GM23338 (cell line): ENCODE measurements around the gene C14orf180. TPM values are rescaled to one million over a fixed set of nuclear protein-coding genes. Genes with fewer than 3 reads are reported as not detected.

Experiments used
- ATAC-seq: fragments of 200-7000 bp; cut with Tn5 transposase; 3 replicates; pipeline ENCODE4 v1.9.1; 2020
- DNase-seq: peaks from one replicate; pipeline ENCODE4 v3.0.0-alpha.2; 2015; ENCODE audit warnings: low spot score
- H2AFZ ChIP-seq: fragments of 200-600 bp; sonication (generic); 2 replicates; pipeline ENCODE4 v1.8.0; 2016; ENCODE audit warnings: antibody characterized with exemption, mild to moderate bottlenecking, moderate library complexity
- H3F3A ChIP-seq: fragments of 200-600 bp; sonication (generic); replicated peaks from 2 replicates; pipeline ENCODE4 v1.8.0; 2017; ENCODE audit warnings: antibody characterized with exemption, mixed run types, low read depth
- H3K27ac ChIP-seq: fragments of 200-600 bp; sonication (generic); 2 replicates; pipeline ENCODE4 v1.6.1; 2016; ENCODE audit warnings: low read depth
- H3K27me3 ChIP-seq: fragments of 200-600 bp; sonication (generic); 2 replicates; pipeline ENCODE4 v1.8.0; 2016; ENCODE audit warnings: mild to moderate bottlenecking, mixed run types, moderate library complexity; ENCODE audit not compliant: insufficient read depth
- H3K36me3 ChIP-seq: fragments of 200-600 bp; sonication (generic); 2 replicates; pipeline ENCODE4 v1.8.0; 2016; ENCODE audit warnings: mild to moderate bottlenecking; ENCODE audit not compliant: insufficient read depth
- H3K4me1 ChIP-seq: fragments of 200-600 bp; sonication (generic); 2 replicates; pipeline ENCODE4 v1.8.0; 2016; ENCODE audit warnings: mild to moderate bottlenecking, moderate library complexity; ENCODE audit not compliant: insufficient read depth
- H3K4me2 ChIP-seq: fragments of 200-600 bp; sonication (generic); 2 replicates; pipeline ENCODE4 v1.7.1; 2017; ENCODE audit warnings: mixed run types
- H3K4me3 ChIP-seq: fragments of 200-600 bp; sonication (generic); 2 replicates; pipeline ENCODE4 v1.6.1; 2016; ENCODE audit warnings: mixed run types
- H3K79me2 ChIP-seq: fragments of 200-600 bp; sonication (generic); replicated peaks from 2 replicates; pipeline ENCODE4 v1.8.0; 2017; ENCODE audit warnings: mild to moderate bottlenecking; ENCODE audit not compliant: insufficient read depth
- H3K9me2 ChIP-seq: fragments of 200-600 bp; sonication (generic); 2 replicates; pipeline ENCODE4 v1.8.0; 2017; ENCODE audit not compliant: insufficient read depth
- H4K20me1 ChIP-seq: fragments of 200-600 bp; sonication (generic); replicated peaks from 2 replicates; pipeline ENCODE4 v1.8.0; 2017; ENCODE audit warnings: mild to moderate bottlenecking; ENCODE audit not compliant: insufficient read depth
- H3K27ac Mint-ChIP-seq: 2 replicates; pipeline ENCODE4 v1.8.0; 2020; ENCODE audit warnings: inconsistent platforms, mild to moderate bottlenecking, moderate library complexity, mixed read lengths
- H3K27me3 Mint-ChIP-seq: 3 replicates; pipeline ENCODE4 v1.8.0; 2022; ENCODE audit warnings: low read depth, mild to moderate bottlenecking, moderate library complexity, mixed read lengths, inconsistent platforms; ENCODE audit not compliant: insufficient read depth, poor library complexity
- H3K36me3 Mint-ChIP-seq: 3 replicates; pipeline ENCODE4 v1.8.0; 2021; ENCODE audit warnings: low read depth, mild to moderate bottlenecking, inconsistent platforms, moderate library complexity, mixed read lengths
- H3K4me1 Mint-ChIP-seq: 3 replicates; pipeline ENCODE4 v1.8.0; 2020; ENCODE audit warnings: mild to moderate bottlenecking, inconsistent platforms, mixed read lengths
- H3K4me3 Mint-ChIP-seq: 3 replicates; pipeline ENCODE4 v1.8.0; 2021; ENCODE audit warnings: moderate library complexity, mild to moderate bottlenecking, inconsistent platforms, mixed read lengths
- H3K9me3 Mint-ChIP-seq: 3 replicates; pipeline ENCODE4 v1.8.0; 2020; ENCODE audit warnings: moderate library complexity, mild to moderate bottlenecking, inconsistent platforms, mixed read lengths
- EZH2 ChIP-seq: fragments of 200-600 bp; sonication (generic); IDR thresholded peaks from one replicate; pipeline ENCODE4 v1.8.0; 2017; ENCODE audit warnings: antibody characterized with exemption, mild to moderate bottlenecking, low read depth; ENCODE audit not compliant: unreplicated experiment
- EZH2phosphoT487 ChIP-seq: fragments of 200-600 bp; sonication (generic); IDR thresholded peaks from one replicate; pipeline ENCODE4 v1.8.1; 2018; ENCODE audit warnings: antibody characterized with exemption; ENCODE audit not compliant: unreplicated experiment
- JUNB ChIP-seq: IDR thresholded peaks from one replicate; pipeline ENCODE4 v1.6.1; 2016; ENCODE audit warnings: antibody characterized with exemption; ENCODE audit not compliant: unreplicated experiment
- NANOG ChIP-seq: IDR thresholded peaks from 2 replicates; pipeline ENCODE4 v1.6.1; 2016; ENCODE audit warnings: antibody characterized with exemption, borderline replicate concordance
- POLR2AphosphoS5 ChIP-seq: IDR thresholded peaks from 2 replicates; pipeline ENCODE4 v1.6.1; 2016; ENCODE audit warnings: antibody characterized with exemption, low read depth
- REST ChIP-seq: IDR thresholded peaks from one replicate; pipeline ENCODE4 v1.6.1; 2018; ENCODE audit warnings: antibody characterized with exemption; ENCODE audit not compliant: unreplicated experiment
- ZNF114 ChIP-seq: fragments of 250-450 bp; sonication (Bioruptor Pico); IDR thresholded peaks from 2 replicates; pipeline ENCODE4 v1.5.0; 2020; ENCODE audit warnings: mild to moderate bottlenecking, moderate library complexity
- ZNF331 ChIP-seq: fragments of 250-450 bp; sonication (Bioruptor Pico); IDR thresholded peaks from 2 replicates; pipeline ENCODE4 v1.5.0; 2020; ENCODE audit warnings: low read depth, mild to moderate bottlenecking, moderate library complexity
- polyA plus RNA-seq: library from polyadenylated mRNA; unstranded; fragments of >200 nt; fragmentation: Nextera tagmentation; extraction: Ambion mirVana; gene quantifications from 2 replicates; pipeline ENCODE4 v1.2.1, GENCODE V29; 2016
- total RNA-seq: library from RNA; depleted of rRNA; stranded (reverse); fragments of >200 nt; shearing (Covaris generic); gene quantifications from 2 replicates; pipeline ENCODE4 v1.2.3, GENCODE V29; 2014
- TF ChIP-seq, protein P1 (sequence below), 2 experiments: fragments of 200-600 bp in 1 of 2; sonication (generic) in 1 of 2; conservative IDR thresholded peaks; 2 replicates each; pipeline versions ENCODE4 v1.5.1 to v1.6.1; 2016 to 2017; ENCODE audit warnings: antibody characterized with exemption in 2 of 2, low read depth in 2 of 2, mild to moderate bottlenecking in 2 of 2, moderate library complexity in 1 of 2

The C14orf180 gene
- total and polyA plus RNA-seq, 2 experiments from 2014 or later, result not detected

DNA sequence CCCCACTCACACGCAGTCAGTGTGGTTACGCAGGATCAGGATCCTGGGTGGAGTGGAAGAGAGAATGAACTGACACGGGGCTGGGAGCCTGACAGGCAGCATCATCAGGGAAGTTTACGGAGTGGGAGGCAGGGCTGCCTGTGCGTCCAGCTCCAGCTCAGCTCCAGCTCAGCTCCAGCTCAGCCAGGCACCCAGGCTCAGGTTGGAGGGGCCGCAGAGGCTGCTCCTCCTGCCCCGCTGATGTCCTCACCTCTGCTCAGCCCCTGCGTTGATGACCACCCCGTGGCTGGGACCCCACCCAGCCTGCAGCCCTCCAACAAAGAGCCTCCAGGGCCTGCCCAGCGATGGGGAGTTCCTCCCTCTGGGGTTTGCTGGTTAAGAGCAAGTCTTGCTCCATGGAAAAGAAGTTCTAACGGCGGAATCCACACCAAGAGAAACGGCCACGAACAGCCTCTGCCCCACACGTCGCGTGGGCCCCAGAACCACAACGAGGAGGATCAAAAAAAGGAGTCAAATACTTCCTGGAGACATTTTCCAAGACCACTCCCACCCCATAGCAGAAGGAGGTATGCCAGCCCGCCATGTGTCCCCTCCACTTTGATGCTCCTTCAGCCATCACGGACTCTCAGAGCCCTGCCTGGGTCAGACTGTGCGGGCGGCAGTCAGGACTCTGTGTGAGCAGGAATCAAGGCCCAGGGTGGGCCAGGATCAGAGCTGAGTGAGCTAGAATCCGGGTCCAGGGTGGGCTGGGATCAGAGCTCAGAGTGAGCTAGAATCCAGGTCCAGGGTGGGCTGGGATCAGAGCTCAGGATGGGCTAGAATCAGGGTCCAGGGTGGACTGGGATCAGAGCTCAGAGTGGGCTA lies 17.7 kb upstream of the C14orf180 start:
- Mint-ChIP-seq H3K9me3 (no peaks in the 10 kb centered on the region), H3K36me3 (no peaks in the 10 kb centered on the region), H3K4me1 (peaks cover 4% of the 10 kb centered on the region; the same call in 1 of the 3 replicates), H3K27me3 (peaks cover 12% of the 10 kb centered on the region), H3K27ac (no peak overlapping the region), H3K4me3 (no peak overlapping the region)
- Histone ChIP-seq H3K9me2 (no peaks in the 10 kb centered on the region), H3K4me1 (no peaks in the 10 kb centered on the region), H3K36me3 (no peaks in the 10 kb centered on the region), H3K79me2 (no peaks in the 10 kb centered on the region), H3K4me2 (no peak overlapping the region), H3K4me3 (no peak overlapping the region), H4K20me1 (no peaks in the 10 kb centered on the region), H3K27me3 (no peaks in the 10 kb centered on the region), H3K27ac (no peak overlapping the region), H3F3A (no peaks in the 10 kb centered on the region), H2AFZ (no peak overlapping the region)
- ATAC-seq (no peak), DNase-seq (no peak)
- no peak for TF ChIP-seq POLR2AphosphoS5
- no peak for TF ChIP-seq JUNB
- TF ChIP-seq ZNF331 (CRISPR knock-in tag), result no peak
- no peak for TF ChIP-seq NANOG
- TF ChIP-seq REST, result no peak
- no peak for TF ChIP-seq EZH2phosphoT487
- TF ChIP-seq, protein P1, sequence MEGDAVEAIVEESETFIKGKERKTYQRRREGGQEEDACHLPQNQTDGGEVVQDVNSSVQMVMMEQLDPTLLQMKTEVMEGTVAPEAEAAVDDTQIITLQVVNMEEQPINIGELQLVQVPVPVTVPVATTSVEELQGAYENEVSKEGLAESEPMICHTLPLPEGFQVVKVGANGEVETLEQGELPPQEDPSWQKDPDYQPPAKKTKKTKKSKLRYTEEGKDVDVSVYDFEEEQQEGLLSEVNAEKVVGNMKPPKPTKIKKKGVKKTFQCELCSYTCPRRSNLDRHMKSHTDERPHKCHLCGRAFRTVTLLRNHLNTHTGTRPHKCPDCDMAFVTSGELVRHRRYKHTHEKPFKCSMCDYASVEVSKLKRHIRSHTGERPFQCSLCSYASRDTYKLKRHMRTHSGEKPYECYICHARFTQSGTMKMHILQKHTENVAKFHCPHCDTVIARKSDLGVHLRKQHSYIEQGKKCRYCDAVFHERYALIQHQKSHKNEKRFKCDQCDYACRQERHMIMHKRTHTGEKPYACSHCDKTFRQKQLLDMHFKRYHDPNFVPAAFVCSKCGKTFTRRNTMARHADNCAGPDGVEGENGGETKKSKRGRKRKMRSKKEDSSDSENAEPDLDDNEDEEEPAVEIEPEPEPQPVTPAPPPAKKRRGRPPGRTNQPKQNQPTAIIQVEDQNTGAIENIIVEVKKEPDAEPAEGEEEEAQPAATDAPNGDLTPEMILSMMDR (conservative IDR thresholded peaks at IDR 0.05; ENCODE audit: low read depth in 2 of 2), result no peak

GRCh38 chr14:104562606-104563005 lies 17.0 kb upstream of the C14orf180 start:
- Mint-ChIP-seq H3K9me3 (no peaks in the 10 kb centered on the region), H3K27ac (no peak overlapping the region), H3K4me3 (no peak overlapping the region), H3K27me3 (peaks cover 12% of the 10 kb centered on the region), H3K4me1 (peaks cover 4% of the 10 kb centered on the region; the same call in 2 of the 3 replicates), H3K36me3 (no peaks in the 10 kb centered on the region)
- Histone ChIP-seq H2AFZ (no peak overlapping the region), H3K9me2 (no peaks in the 10 kb centered on the region), H3F3A (no peaks in the 10 kb centered on the region), H3K4me1 (no peaks in the 10 kb centered on the region), H3K27ac (no peak overlapping the region), H4K20me1 (no peaks in the 10 kb centered on the region), H3K4me2 (no peak overlapping the region), H3K79me2 (no peaks in the 10 kb centered on the region), H3K27me3 (no peaks in the 10 kb centered on the region), H3K4me3 (no peak overlapping the region), H3K36me3 (no peaks in the 10 kb centered on the region)
- TF ChIP-seq ZNF114 (no peak), REST (no peak), EZH2 (no peak)
- ATAC-seq, result no peak
- no peak for DNase-seq
